DND-41 (cell line): ENCODE measurements around the gene PNMA8A.

Experiments
- CTCF ChIP-seq: IDR thresholded peaks from 2 replicates; pipeline ENCODE4 v1.5.1; 2012; ENCODE audit warnings: borderline replicate concordance, low read length, moderate library complexity, mild to moderate bottlenecking; ENCODE audit not compliant: poor library complexity, severe bottlenecking; ENCODE audit errors: extremely low read depth
- EZH2 ChIP-seq: IDR thresholded peaks from 3 replicates; pipeline ENCODE4 v1.6.1; 2012; ENCODE audit warnings: borderline replicate concordance, low read depth, mild to moderate bottlenecking, moderate library complexity, low read length, inconsistent platforms; ENCODE audit not compliant: severe bottlenecking

GRCh38 chr19:46470376-46470775 is 987 bp downstream of the PNMA8A start:
- no peak for TF ChIP-seq CTCF
- TF ChIP-seq EZH2 = no peak
